ENCODE results near the gene TRPC6. TPM values are rescaled to one million over a fixed set of nuclear protein-coding genes. Genes with fewer than 3 reads are reported as not detected.

TRPC6 gene
- total and polyA plus RNA-seq, 9 donors, result 8.8 to 19.2 (median 10.8) TPM

DNA sequence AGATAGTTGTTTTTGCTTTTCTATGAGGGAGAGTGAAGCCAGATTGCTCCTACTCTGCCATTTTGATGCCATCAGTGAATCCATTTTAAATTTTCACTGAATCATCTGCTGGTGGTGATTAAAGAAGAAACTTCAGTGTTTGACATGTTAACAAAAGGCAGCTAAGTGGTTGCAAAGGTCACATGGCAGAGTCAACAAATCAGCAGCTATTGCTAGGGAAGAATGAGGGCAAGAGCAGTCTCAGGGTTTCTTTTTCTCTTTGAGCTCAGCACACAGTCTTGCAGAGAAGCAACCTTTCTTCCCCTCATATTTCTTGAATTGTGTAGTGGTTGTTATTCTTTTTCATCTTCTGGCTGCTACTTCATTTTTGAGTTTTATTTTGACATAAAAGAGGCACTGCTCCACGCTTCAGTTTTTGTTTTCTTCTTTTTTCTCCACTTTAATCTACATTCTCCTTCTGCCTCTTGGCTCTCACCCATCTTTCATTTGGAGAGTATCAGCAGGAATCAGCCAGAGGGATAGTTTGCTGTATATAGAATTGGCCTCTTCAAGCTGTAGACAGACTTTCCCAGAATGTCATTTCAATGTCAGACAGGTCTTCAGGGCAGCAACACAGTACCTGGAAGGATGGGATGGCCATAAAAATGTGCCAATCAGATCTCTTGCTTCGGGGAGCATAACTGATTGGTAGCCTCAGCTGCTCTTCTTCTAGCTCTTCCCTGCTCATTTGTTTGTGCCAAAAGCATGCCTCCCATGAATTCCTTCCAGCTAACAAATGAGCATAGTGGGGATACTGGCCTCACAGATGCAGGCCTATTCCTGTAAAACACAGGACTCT is 153.9 kb downstream of the TRPC6 start:
- Histone ChIP-seq H3K27me3 (ENCODE audit: control insufficient read depth, insufficient read depth, low read length) (no peaks in the 10 kb centered on the region), H3K4me3 (ENCODE audit: low read length) (no peak overlapping the region)
- DNase-seq, result peak; percentile 82

DNA sequence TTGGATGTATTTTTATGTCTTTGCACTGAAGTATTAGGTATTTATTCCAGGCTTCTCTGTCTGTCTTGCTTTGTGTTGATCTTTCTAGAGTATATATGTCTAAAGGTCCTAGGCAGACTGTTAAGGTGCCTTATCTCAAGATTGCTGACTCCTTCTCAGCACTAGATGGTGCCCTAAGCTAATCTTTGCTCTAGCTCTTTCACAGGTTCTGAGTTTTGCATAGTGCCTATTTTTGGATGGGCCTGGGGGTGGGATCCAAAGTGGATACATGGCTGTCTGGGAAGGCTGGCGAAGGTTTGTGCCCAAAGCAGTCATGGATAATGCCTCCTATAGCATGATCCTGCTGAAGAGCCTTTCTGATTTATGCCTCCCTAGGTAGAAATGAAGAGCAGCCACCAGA is 154.9 kb downstream of the TRPC6 start:
- H3K27me3 ChIP-seq (ENCODE audit: control insufficient read depth, insufficient read depth, low read length), result no peaks in the 10 kb centered on the region
- peak; percentile 14 for DNase-seq
- H3K27ac ChIP-seq (ENCODE audit: low read length), result no peak overlapping the region
- 86% methylated on average over 1 of the region's 1 CpG for WGBS (ENCODE audit: insufficient coverage)
- H3K4me1 ChIP-seq (ENCODE audit: control insufficient read depth, insufficient read depth, low read length), result no peaks in the 10 kb centered on the region
- H3K4me3 ChIP-seq (ENCODE audit: low read length), result no peak overlapping the region
- H3K36me3 ChIP-seq (ENCODE audit: control insufficient read depth, insufficient read depth, low read length), result no peaks in the 10 kb centered on the region
- H3K9me3 ChIP-seq (replicated peaks; ENCODE audit: control insufficient read depth, low read depth, low read length), result peaks cover 3% of the 10 kb centered on the region

More for the DNA sequence above, 153.9 kb downstream of the TRPC6 start:
- no peaks in the 10 kb centered on the region for H3K4me1 ChIP-seq (ENCODE audit: control insufficient read depth, insufficient read depth, low read length)
- H3K36me3 ChIP-seq (ENCODE audit: control insufficient read depth, insufficient read depth, low read length), result no peaks in the 10 kb centered on the region
- no CpG with 5 or more reads among the region's 2 CpGs for WGBS (ENCODE audit: insufficient coverage)
- no peak overlapping the region for H3K27ac ChIP-seq (ENCODE audit: low read length)
- peaks cover 3% of the 10 kb centered on the region for H3K9me3 ChIP-seq (replicated peaks; ENCODE audit: control insufficient read depth, low read depth, low read length)

- Histone ChIP-seq H3K27me3 (ENCODE audit: control insufficient read depth, insufficient read depth, low read length) (no peaks in the 10 kb centered on the region), H3K36me3 (ENCODE audit: control insufficient read depth, insufficient read depth, low read length) (no peaks in the 10 kb centered on the region), H3K27ac (ENCODE audit: low read length) (no peak overlapping the region), H3K9me3 (replicated peaks; ENCODE audit: control insufficient read depth, low read depth, low read length) (no peaks in the 10 kb centered on the region), H3K4me1 (ENCODE audit: control insufficient read depth, insufficient read depth, low read length) (no peaks in the 10 kb centered on the region), H3K4me3 (ENCODE audit: low read length) (no peak overlapping the region)
- 60% methylated on average over 2 of the region's 2 CpGs for WGBS (ENCODE audit: insufficient coverage)
- DNase-seq, result no peak
Measured at GRCh38 chr11:101407324-101407723, 176.5 kb downstream of the TRPC6 start.
